HL-60 (cell line): ENCODE results near the gene CGB1.

ENCODE experiments used
- POLR2AphosphoS5 ChIP-seq: IDR thresholded peaks from 2 replicates; pipeline ENCODE4 v1.6.1; 2012; ENCODE audit warnings: low read depth
- TF ChIP-seq, protein P1 (sequence below): IDR thresholded peaks from one replicate; pipeline ENCODE4 v1.5.1; 2011; ENCODE audit warnings: low read length, control low read depth, inconsistent platforms; ENCODE audit not compliant: insufficient read depth
- TF ChIP-seq, protein P2 (sequence below): IDR thresholded peaks from 2 replicates; pipeline ENCODE4 v1.6.1; 2012; ENCODE audit warnings: low read depth; ENCODE audit not compliant: insufficient replicate concordance

DNA sequence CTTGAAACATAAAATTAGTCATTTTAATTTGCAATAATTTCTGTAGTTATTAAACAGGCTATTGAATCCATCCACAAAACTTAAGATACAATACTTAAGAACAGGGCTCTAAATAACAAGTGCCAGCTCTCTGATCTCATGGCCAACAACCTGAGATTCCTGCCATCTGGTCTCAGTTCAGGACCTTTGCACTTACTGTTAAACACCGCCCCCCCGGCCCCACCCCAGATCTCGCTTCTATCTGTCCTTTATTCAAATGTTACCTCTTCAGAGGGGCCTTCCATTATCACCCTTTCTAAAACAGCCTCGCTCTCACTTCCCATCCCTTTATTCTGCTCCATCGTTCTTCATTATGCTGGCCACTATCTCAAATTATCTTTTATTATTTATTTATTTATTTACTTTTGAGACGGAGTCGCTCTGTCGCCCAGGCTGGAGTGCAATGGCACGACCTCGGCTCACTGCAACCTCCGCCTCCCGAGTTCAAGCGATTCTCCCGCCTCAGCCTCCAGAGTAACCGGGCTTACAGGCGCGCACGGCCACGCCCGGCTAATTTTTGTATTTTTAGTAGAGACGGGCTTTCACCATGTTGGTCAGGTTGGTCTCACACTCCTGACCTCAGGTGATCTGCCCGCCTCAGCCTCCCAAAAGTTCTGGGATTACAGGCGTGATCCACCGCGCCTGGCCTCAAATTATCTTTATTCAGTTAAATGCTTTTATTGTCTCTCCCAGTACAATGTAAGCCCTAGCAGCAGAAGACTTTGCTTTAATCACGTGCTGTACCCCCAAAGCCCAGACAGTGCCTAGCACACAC lies 47.7 kb upstream of the CGB1 start:
- TF ChIP-seq, protein P1, sequence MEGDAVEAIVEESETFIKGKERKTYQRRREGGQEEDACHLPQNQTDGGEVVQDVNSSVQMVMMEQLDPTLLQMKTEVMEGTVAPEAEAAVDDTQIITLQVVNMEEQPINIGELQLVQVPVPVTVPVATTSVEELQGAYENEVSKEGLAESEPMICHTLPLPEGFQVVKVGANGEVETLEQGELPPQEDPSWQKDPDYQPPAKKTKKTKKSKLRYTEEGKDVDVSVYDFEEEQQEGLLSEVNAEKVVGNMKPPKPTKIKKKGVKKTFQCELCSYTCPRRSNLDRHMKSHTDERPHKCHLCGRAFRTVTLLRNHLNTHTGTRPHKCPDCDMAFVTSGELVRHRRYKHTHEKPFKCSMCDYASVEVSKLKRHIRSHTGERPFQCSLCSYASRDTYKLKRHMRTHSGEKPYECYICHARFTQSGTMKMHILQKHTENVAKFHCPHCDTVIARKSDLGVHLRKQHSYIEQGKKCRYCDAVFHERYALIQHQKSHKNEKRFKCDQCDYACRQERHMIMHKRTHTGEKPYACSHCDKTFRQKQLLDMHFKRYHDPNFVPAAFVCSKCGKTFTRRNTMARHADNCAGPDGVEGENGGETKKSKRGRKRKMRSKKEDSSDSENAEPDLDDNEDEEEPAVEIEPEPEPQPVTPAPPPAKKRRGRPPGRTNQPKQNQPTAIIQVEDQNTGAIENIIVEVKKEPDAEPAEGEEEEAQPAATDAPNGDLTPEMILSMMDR: no peak
- TF ChIP-seq, protein P2, sequence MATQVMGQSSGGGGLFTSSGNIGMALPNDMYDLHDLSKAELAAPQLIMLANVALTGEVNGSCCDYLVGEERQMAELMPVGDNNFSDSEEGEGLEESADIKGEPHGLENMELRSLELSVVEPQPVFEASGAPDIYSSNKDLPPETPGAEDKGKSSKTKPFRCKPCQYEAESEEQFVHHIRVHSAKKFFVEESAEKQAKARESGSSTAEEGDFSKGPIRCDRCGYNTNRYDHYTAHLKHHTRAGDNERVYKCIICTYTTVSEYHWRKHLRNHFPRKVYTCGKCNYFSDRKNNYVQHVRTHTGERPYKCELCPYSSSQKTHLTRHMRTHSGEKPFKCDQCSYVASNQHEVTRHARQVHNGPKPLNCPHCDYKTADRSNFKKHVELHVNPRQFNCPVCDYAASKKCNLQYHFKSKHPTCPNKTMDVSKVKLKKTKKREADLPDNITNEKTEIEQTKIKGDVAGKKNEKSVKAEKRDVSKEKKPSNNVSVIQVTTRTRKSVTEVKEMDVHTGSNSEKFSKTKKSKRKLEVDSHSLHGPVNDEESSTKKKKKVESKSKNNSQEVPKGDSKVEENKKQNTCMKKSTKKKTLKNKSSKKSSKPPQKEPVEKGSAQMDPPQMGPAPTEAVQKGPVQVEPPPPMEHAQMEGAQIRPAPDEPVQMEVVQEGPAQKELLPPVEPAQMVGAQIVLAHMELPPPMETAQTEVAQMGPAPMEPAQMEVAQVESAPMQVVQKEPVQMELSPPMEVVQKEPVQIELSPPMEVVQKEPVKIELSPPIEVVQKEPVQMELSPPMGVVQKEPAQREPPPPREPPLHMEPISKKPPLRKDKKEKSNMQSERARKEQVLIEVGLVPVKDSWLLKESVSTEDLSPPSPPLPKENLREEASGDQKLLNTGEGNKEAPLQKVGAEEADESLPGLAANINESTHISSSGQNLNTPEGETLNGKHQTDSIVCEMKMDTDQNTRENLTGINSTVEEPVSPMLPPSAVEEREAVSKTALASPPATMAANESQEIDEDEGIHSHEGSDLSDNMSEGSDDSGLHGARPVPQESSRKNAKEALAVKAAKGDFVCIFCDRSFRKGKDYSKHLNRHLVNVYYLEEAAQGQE: no peak
- no peak for TF ChIP-seq POLR2AphosphoS5
